NCI-H2081 (cell line): Measurements from ENCODE around the gene ANKS1B.
A peak's percentile ranks its signal among the peaks of the same experiment; 100 is the strongest.
"Not testable (repeated sequence)": the region's sequence is repeated elsewhere in the genome, so short reads cannot be mapped to it uniquely, and the experiment has no call there.

Experiments
- DNase-seq, 2 experiments: peaks; one replicate each; lab custom pipeline; 2025; lab: John Stamatoyannopoulos, UW

The ANKS1B gene

GRCh38 chr12:99870085-99870484 is 114.7 kb downstream of the ANKS1B start:
- no peak for DNase-seq

- DNase-seq = no peak
Observed at GRCh38 chr12:99861731-99862130, 123.0 kb downstream of the ANKS1B start.

- no peak for DNase-seq
Observed at GRCh38 chr12:99859126-99859525, 125.6 kb downstream of the ANKS1B start.

- DNase-seq = no peak
Observed at GRCh38 chr12:99852666-99853065, 132.1 kb downstream of the ANKS1B start.

GRCh38 chr12:99847936-99848335 is 136.8 kb downstream of the ANKS1B start:
- DNase-seq = no peak

- DNase-seq = no peak
Observed at GRCh38 chr12:99834710-99835109, 150.0 kb downstream of the ANKS1B start.

- DNase-seq = no peak
Observed at GRCh38 chr12:99833397-99833796, 151.3 kb downstream of the ANKS1B start.

GRCh38 chr12:99824900-99825542 is 159.7 kb downstream of the ANKS1B start:
- DNase-seq = peak; percentile 49 to 86

GRCh38 chr12:99822273-99822672 is 162.5 kb downstream of the ANKS1B start:
- no peak for DNase-seq

- peak; percentile 58 to 86 for DNase-seq
Observed at GRCh38 chr12:99810718-99811593, 173.8 kb downstream of the ANKS1B start.

GRCh38 chr12:99809909-99810308 is 174.8 kb downstream of the ANKS1B start:
- DNase-seq = no peak

GRCh38 chr12:99806304-99806703 is 178.4 kb downstream of the ANKS1B start:
- DNase-seq = no peak

GRCh38 chr12:99804715-99805114 is 180.0 kb downstream of the ANKS1B start:
- no peak for DNase-seq

GRCh38 chr12:99800605-99801004 is 184.1 kb downstream of the ANKS1B start:
- no peak for DNase-seq

- not testable (repeated sequence) for DNase-seq
Observed at GRCh38 chr12:99797931-99798330, 186.8 kb downstream of the ANKS1B start.

GRCh38 chr12:99783421-99783820 is 201.3 kb downstream of the ANKS1B start:
- no peak for DNase-seq

GRCh38 chr12:99772274-99772673 is 212.5 kb downstream of the ANKS1B start:
- DNase-seq = no peak

GRCh38 chr12:99771659-99772058 is 213.1 kb downstream of the ANKS1B start:
- no peak for DNase-seq

GRCh38 chr12:99769396-99769980 is 215.2 kb downstream of the ANKS1B start:
- DNase-seq = no peak

- DNase-seq = no peak
Observed at GRCh38 chr12:99768758-99769157, 216.0 kb downstream of the ANKS1B start.

GRCh38 chr12:99767809-99768208 is 216.9 kb downstream of the ANKS1B start:
- peak; percentile 10 to 13 for DNase-seq

GRCh38 chr12:99766408-99766807 is 218.3 kb downstream of the ANKS1B start:
- DNase-seq = no peak
